ENCODE measurements around the gene CYP2D6.
"Not testable (repeated sequence)": the region's sequence is repeated elsewhere in the genome, so short reads cannot be mapped to it uniquely, and the experiment has no call there.

CYP2D6 gene

GRCh38 chr22:42152661-42153270, 22.2 kb upstream of the CYP2D6 start:
- peaks cover 13 to 18% of the 10 kb centered on the region in 2 experiments for H3K36me3 ChIP-seq (ENCODE audit: control insufficient read depth in 1 of 2, insufficient read depth in 2 of 2, low read length in 2 of 2)
- H3K18ac ChIP-seq (ENCODE audit: low read length), result no peak overlapping the region
- no peaks in the 10 kb centered on the region for H3K27me3 ChIP-seq (ENCODE audit: insufficient read depth, low read length)
- no peak for DNase-seq
- H2BK12ac ChIP-seq (ENCODE audit: low read length), result no peak overlapping the region
- no peaks in the 10 kb centered on the region for H3K79me2 ChIP-seq (ENCODE audit: control insufficient read depth, insufficient read depth, low read length, poor library complexity)
- H2AK5ac ChIP-seq (ENCODE audit: low read length), result no peak overlapping the region
- H3K9me3 ChIP-seq (ENCODE audit: insufficient read depth, low read depth, low read length), result peaks cover 4% of the 10 kb centered on the region
- WGBS (ENCODE audit: extremely low coverage, insufficient coverage, insufficient read length), result no CpG with 5 or more reads among the region's 42 CpGs
- H3K9ac ChIP-seq (ENCODE audit: low read length), result no peak overlapping the region
- H2BK120ac ChIP-seq (ENCODE audit: insufficient read depth, low read length, poor library complexity), result no peak overlapping the region
- H4K8ac ChIP-seq (ENCODE audit: low read depth, low read length), result no peak overlapping the region
- H3K4me1 ChIP-seq (ENCODE audit: control insufficient read depth in 1 of 2, insufficient read depth in 2 of 2, low read length in 2 of 2), result no peaks in the 10 kb centered on the region
- peak overlapping the region; percentile 42 for H3K4me3 ChIP-seq (ENCODE audit: low read depth, low read length)
- H4K91ac ChIP-seq (ENCODE audit: low read depth, low read length), result no peak overlapping the region
- no peak overlapping the region for H3K14ac ChIP-seq (ENCODE audit: low read length)
- H3K4ac ChIP-seq (ENCODE audit: low read depth, low read length), result no peak overlapping the region
- no peak overlapping the region for H4K12ac ChIP-seq (ENCODE audit: low read depth, low read length)
- no peak overlapping the region for H3K23ac ChIP-seq (ENCODE audit: low read length)
- no peak overlapping the region for H2BK5ac ChIP-seq (ENCODE audit: low read depth, low read length, poor library complexity)
- no peak overlapping the region for H3K27ac ChIP-seq (ENCODE audit: low read depth, low read length)
- no peak overlapping the region for H2AFZ ChIP-seq (ENCODE audit: insufficient read depth, low read length, poor library complexity)
- H3K4me2 ChIP-seq (ENCODE audit: low read length), result no peak overlapping the region
- no peaks in the 10 kb centered on the region for H3K79me1 ChIP-seq (ENCODE audit: low read length)

- WGBS (ENCODE audit: extremely low coverage, insufficient coverage, insufficient read length), result no CpG with 5 or more reads among the region's 43 CpGs
Observed at GRCh38 chr22:42151924-42152635, 21.5 kb upstream of the CYP2D6 start.

GRCh38 chr22:42150727-42151590, 20.3 kb upstream of the CYP2D6 start:
- H3K9ac ChIP-seq (ENCODE audit: low read length), result no peak overlapping the region
- H3K36me3 ChIP-seq (ENCODE audit: control insufficient read depth in 1 of 2, insufficient read depth in 2 of 2, low read length in 2 of 2), result peaks cover 13 to 15% of the 10 kb centered on the region in 2 experiments
- no peak overlapping the region for H4K91ac ChIP-seq (ENCODE audit: low read depth, low read length)
- no peak overlapping the region for H3K4me2 ChIP-seq (ENCODE audit: low read length)
- no peak overlapping the region for H3K18ac ChIP-seq (ENCODE audit: low read length)
- no peak overlapping the region for H4K8ac ChIP-seq (ENCODE audit: low read depth, low read length)
- no peak overlapping the region for H2BK120ac ChIP-seq (ENCODE audit: insufficient read depth, low read length, poor library complexity)
- H3K9me3 ChIP-seq (ENCODE audit: insufficient read depth, low read depth, low read length), result peaks cover 4% of the 10 kb centered on the region
- DNase-seq, result no peak
- no peak overlapping the region for H4K12ac ChIP-seq (ENCODE audit: low read depth, low read length)
- H3K27ac ChIP-seq (ENCODE audit: low read depth, low read length), result no peak overlapping the region
- H2AK5ac ChIP-seq (ENCODE audit: low read length), result no peak overlapping the region
- no peaks in the 10 kb centered on the region for H3K4me1 ChIP-seq (ENCODE audit: control insufficient read depth in 1 of 2, insufficient read depth in 2 of 2, low read length in 2 of 2)
- no peak overlapping the region for H2BK12ac ChIP-seq (ENCODE audit: low read length)
- no peak overlapping the region for H2AFZ ChIP-seq (ENCODE audit: insufficient read depth, low read length, poor library complexity)
- H3K27me3 ChIP-seq (ENCODE audit: insufficient read depth, low read length), result no peaks in the 10 kb centered on the region
- H3K14ac ChIP-seq (ENCODE audit: low read length), result no peak overlapping the region
- no peak overlapping the region for H3K23ac ChIP-seq (ENCODE audit: low read length)
- no peak overlapping the region for H3K4me3 ChIP-seq (ENCODE audit: low read depth, low read length)
- no peak overlapping the region for H3K4ac ChIP-seq (ENCODE audit: low read depth, low read length)
- H2BK5ac ChIP-seq (ENCODE audit: low read depth, low read length, poor library complexity), result no peak overlapping the region
- H3K79me1 ChIP-seq (ENCODE audit: low read length), result no peaks in the 10 kb centered on the region
- WGBS (ENCODE audit: extremely low coverage, insufficient coverage, insufficient read length), result no CpG with 5 or more reads among the region's 27 CpGs
- no peaks in the 10 kb centered on the region for H3K79me2 ChIP-seq (ENCODE audit: control insufficient read depth, insufficient read depth, low read length, poor library complexity)

More at GRCh38 chr22:42151924-42152635, 21.5 kb upstream of the CYP2D6 start:
- no peak overlapping the region for H3K4me3 ChIP-seq (ENCODE audit: low read depth, low read length)
- H3K4ac ChIP-seq (ENCODE audit: low read depth, low read length), result no peak overlapping the region
- H2BK12ac ChIP-seq (ENCODE audit: low read length), result no peak overlapping the region
- peaks cover 4% of the 10 kb centered on the region for H3K9me3 ChIP-seq (ENCODE audit: insufficient read depth, low read depth, low read length)
- no peaks in the 10 kb centered on the region for H3K4me1 ChIP-seq (ENCODE audit: control insufficient read depth in 1 of 2, insufficient read depth in 2 of 2, low read length in 2 of 2)
- no peak overlapping the region for H4K12ac ChIP-seq (ENCODE audit: low read depth, low read length)
- H2AFZ ChIP-seq (ENCODE audit: insufficient read depth, low read length, poor library complexity), result no peak overlapping the region
- no peak overlapping the region for H4K8ac ChIP-seq (ENCODE audit: low read depth, low read length)
- peak in 1 of 2 donors; percentile 5 for DNase-seq
- no peak overlapping the region for H2BK5ac ChIP-seq (ENCODE audit: low read depth, low read length, poor library complexity)
- H3K79me2 ChIP-seq (ENCODE audit: control insufficient read depth, insufficient read depth, low read length, poor library complexity), result no peaks in the 10 kb centered on the region
- H4K91ac ChIP-seq (ENCODE audit: low read depth, low read length), result no peak overlapping the region
- H3K4me2 ChIP-seq (ENCODE audit: low read length), result no peak overlapping the region
- H3K79me1 ChIP-seq (ENCODE audit: low read length), result no peaks in the 10 kb centered on the region
- H3K27me3 ChIP-seq (ENCODE audit: insufficient read depth, low read length), result no peaks in the 10 kb centered on the region
- H3K23ac ChIP-seq (ENCODE audit: low read length), result no peak overlapping the region
- no peak overlapping the region for H2AK5ac ChIP-seq (ENCODE audit: low read length)
- no peak overlapping the region for H3K9ac ChIP-seq (ENCODE audit: low read length)
- H2BK120ac ChIP-seq (ENCODE audit: insufficient read depth, low read length, poor library complexity), result no peak overlapping the region
- H3K27ac ChIP-seq (ENCODE audit: low read depth, low read length), result no peak overlapping the region
- H3K36me3 ChIP-seq (ENCODE audit: control insufficient read depth in 1 of 2, insufficient read depth in 2 of 2, low read length in 2 of 2), result peaks cover 13 to 17% of the 10 kb centered on the region in 2 experiments
- no peak overlapping the region for H3K14ac ChIP-seq (ENCODE audit: low read length)
- no peak overlapping the region for H3K18ac ChIP-seq (ENCODE audit: low read length)

GRCh38 chr22:42149798-42150197, 19.2 kb upstream of the CYP2D6 start:
- H3K27me3 ChIP-seq (ENCODE audit: insufficient read depth, low read length); H3K4ac ChIP-seq (ENCODE audit: low read depth, low read length); H3K23ac ChIP-seq (ENCODE audit: low read length); H2AK5ac ChIP-seq (ENCODE audit: low read length); H3K4me2 ChIP-seq (ENCODE audit: low read length); H2BK120ac ChIP-seq (ENCODE audit: insufficient read depth, low read length, poor library complexity); H4K12ac ChIP-seq (ENCODE audit: low read depth, low read length); H3K79me1 ChIP-seq (ENCODE audit: low read length); H3K9me3 ChIP-seq (ENCODE audit: insufficient read depth, low read depth, low read length); H3K14ac ChIP-seq (ENCODE audit: low read length); H3K9ac ChIP-seq (ENCODE audit: low read length); H4K8ac ChIP-seq (ENCODE audit: low read depth, low read length); DNase-seq; H3K36me3 ChIP-seq (ENCODE audit: control insufficient read depth in 1 of 2, insufficient read depth in 2 of 2, low read length in 2 of 2); H3K27ac ChIP-seq (ENCODE audit: low read depth, low read length); H3K18ac ChIP-seq (ENCODE audit: low read length); H3K79me2 ChIP-seq (ENCODE audit: control insufficient read depth, insufficient read depth, low read length, poor library complexity); H4K91ac ChIP-seq (ENCODE audit: low read depth, low read length); H2BK12ac ChIP-seq (ENCODE audit: low read length); H3K4me3 ChIP-seq (ENCODE audit: low read depth, low read length); H3K4me1 ChIP-seq (ENCODE audit: control insufficient read depth in 1 of 2, insufficient read depth in 2 of 2, low read length in 2 of 2); H2BK5ac ChIP-seq (ENCODE audit: low read depth, low read length, poor library complexity); H2AFZ ChIP-seq (ENCODE audit: insufficient read depth, low read length, poor library complexity): not testable (repeated sequence)
- WGBS (ENCODE audit: extremely low coverage, insufficient coverage, insufficient read length), result no CpG with 5 or more reads among the region's 16 CpGs

Data from trophoblast cell (in vitro differentiated cells and primary cell).